PC-3 (cell line): ENCODE data around the gene CMKLR1. TPM values are rescaled to one million over a fixed set of nuclear protein-coding genes. Genes with fewer than 3 reads are reported as not detected.

Experiments
- ATAC-seq: fragments of 200-7000 bp; cut with Tn5 transposase; 2 replicates; pipeline ENCODE4 v1.9.1; 2020; ENCODE audit warnings: mild to moderate bottlenecking, moderate library complexity
- BruUV-seq: library from RNA; stranded (reverse); fragments of 400-500 nt; replicated peaks from 2 replicates; lab custom pipeline; 2021; lab: Mats Ljungman, UMichigan
- CTCF ChIA-PET: fragments of 300-600 bp; sonication (Branson Sonifier 250); formaldehyde crosslinking; loops from one replicate; lab custom pipeline; 2022; ENCODE audit warnings: antibody characterized with exemption; lab: Charles Lee
- POLR2A ChIA-PET: fragments of 300-600 bp; sonication (Branson Sonifier 250); formaldehyde crosslinking; loops from one replicate; lab custom pipeline; 2022; ENCODE audit warnings: antibody characterized with exemption; ENCODE audit not compliant: unreplicated experiment; lab: Charles Lee
- DNase-seq: peaks from one replicate; pipeline ENCODE4 v3.0.0-alpha.2; 2015
- H2AFZ ChIP-seq: fragments of 300-600 bp; sonication (generic); 2 replicates; pipeline ENCODE4 v1.6.0; 2016; ENCODE audit warnings: antibody characterized with exemption, low read length
- H3F3A ChIP-seq: fragments of 300-600 bp; sonication (generic); one replicate; pipeline ENCODE4 v1.6.0; 2017; ENCODE audit warnings: antibody characterized with exemption, low read length, control low read depth, mild to moderate bottlenecking; ENCODE audit not compliant: unreplicated experiment
- H3K27ac ChIP-seq: fragments of 300-600 bp; sonication (generic); 2 replicates; pipeline ENCODE4 v1.5.1; 2016; ENCODE audit warnings: mild to moderate bottlenecking, low read length
- H3K27me3 ChIP-seq: fragments of 300-600 bp; sonication (generic); 2 replicates; pipeline ENCODE4 v1.6.1; 2016; ENCODE audit warnings: low read length, mixed read lengths
- H3K36me3 ChIP-seq: fragments of 300-600 bp; sonication (generic); 2 replicates; pipeline ENCODE4 v1.6.1; 2016; ENCODE audit warnings: low read depth, mixed run types, low read length, mixed read lengths
- H3K4me1 ChIP-seq: fragments of 300-600 bp; sonication (generic); 2 replicates; pipeline ENCODE4 v1.5.1; 2016; ENCODE audit warnings: low read length; ENCODE audit not compliant: insufficient read depth
- H3K4me2 ChIP-seq: fragments of 300-600 bp; sonication (generic); 2 replicates; pipeline ENCODE4 v1.6.0; 2016; ENCODE audit warnings: low read length
- H3K4me3 ChIP-seq: fragments of 300-600 bp; sonication (generic); 2 replicates; pipeline ENCODE4 v1.5.1; 2016; ENCODE audit warnings: mild to moderate bottlenecking, low read length, mixed read lengths
- H3K79me2 ChIP-seq: fragments of 300-600 bp; sonication (generic); 2 replicates; pipeline ENCODE4 v1.6.1; 2017; ENCODE audit warnings: low read length, mixed read lengths
- H3K9ac ChIP-seq: fragments of 300-600 bp; sonication (generic); 2 replicates; pipeline ENCODE4 v1.6.0; 2016; ENCODE audit warnings: mild to moderate bottlenecking, low read length
- H3K9me2 ChIP-seq: fragments of 300-600 bp; sonication (generic); replicated peaks from 2 replicates; pipeline ENCODE4 v1.6.1; 2016; ENCODE audit warnings: mixed run types, low read length, mixed read lengths
- H3K9me3 ChIP-seq: fragments of 300-600 bp; sonication (generic); 2 replicates; pipeline ENCODE4 v1.6.1; 2016; ENCODE audit warnings: low read length, mixed read lengths
- H4K20me1 ChIP-seq: fragments of 300-600 bp; sonication (generic); 2 replicates; pipeline ENCODE4 v1.6.1; 2016; ENCODE audit warnings: low read length, mixed read lengths
- EZH2 ChIP-seq: fragments of 300-600 bp; sonication (generic); IDR thresholded peaks from one replicate; pipeline ENCODE4 v1.6.1; 2017; ENCODE audit warnings: antibody characterized with exemption, mild to moderate bottlenecking, low read length; ENCODE audit not compliant: unreplicated experiment
- EZH2phosphoT487 ChIP-seq: fragments of 300-600 bp; sonication (generic); IDR thresholded peaks from 2 replicates; pipeline ENCODE4 v1.6.1; 2018; ENCODE audit warnings: mild to moderate bottlenecking, antibody characterized with exemption, low read length, borderline replicate concordance
- intact Hi-C: fragments of 100-400 bp; cut with micrococcal nuclease; formaldehyde crosslinking; loops from 2 replicates; pipeline ENCODE4 v1.9.0; 2023
- total RNA-seq: library from RNA; depleted of rRNA; stranded (reverse); fragments of >200 nt; gene quantifications from 2 replicates; pipeline ENCODE4 v1.2.3, GENCODE V29; 2014
- TF ChIP-seq, protein P1 (sequence below): fragments of 300-600 bp; sonication (generic); conservative IDR thresholded peaks from 2 replicates; pipeline ENCODE4 v1.5.1; 2017; ENCODE audit warnings: antibody characterized with exemption, low read depth, mild to moderate bottlenecking, low read length

The CMKLR1 gene
- total RNA-seq, 1 experiment from 2014 or later = not detected

DNA sequence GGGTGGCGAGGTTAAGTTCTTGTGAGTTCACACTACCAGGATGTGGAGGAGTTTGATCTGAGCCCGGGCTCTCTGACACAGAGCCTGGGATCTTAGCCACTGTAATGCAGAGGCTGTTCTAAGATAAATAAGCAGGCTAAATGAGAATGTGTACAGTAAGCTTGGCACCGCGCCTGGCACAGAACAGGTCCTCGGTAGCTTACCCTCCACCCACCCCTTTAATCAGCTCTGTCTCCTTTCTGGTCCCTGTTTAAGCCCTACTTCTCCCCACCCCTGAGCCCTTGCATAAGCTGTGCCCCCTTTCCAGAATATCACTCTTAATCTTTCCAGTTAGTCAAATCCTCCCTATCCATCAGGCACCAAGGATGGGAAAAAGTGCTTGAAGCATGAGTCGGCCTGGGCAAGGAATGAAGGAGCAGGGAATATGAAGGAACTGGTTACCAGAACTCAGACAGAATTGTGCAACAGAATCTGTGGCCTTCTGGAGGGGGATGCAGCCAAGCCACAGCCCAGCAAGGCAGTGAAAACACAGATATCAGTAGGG is 32.8 kb upstream of the CMKLR1 start:
- Histone ChIP-seq H3K4me3 (no peak overlapping the region), H3K27me3 (peaks cover 48% of the 10 kb centered on the region), H3F3A (no peaks in the 10 kb centered on the region), H3K4me1 (no peaks in the 10 kb centered on the region), H3K79me2 (no peaks in the 10 kb centered on the region), H4K20me1 (no peaks in the 10 kb centered on the region), H3K9ac (no peak overlapping the region), H2AFZ (no peak overlapping the region), H3K9me2 (no peaks in the 10 kb centered on the region), H3K36me3 (no peaks in the 10 kb centered on the region), H3K27ac (no peak overlapping the region), H3K4me2 (no peak overlapping the region), H3K9me3 (0 out of 2 replicates have a peak, but pooled peaks cover 12% of the 10 kb centered on the region)
- intact Hi-C loops = no loop called here
- ChIA-PET CTCF (no interaction called here), POLR2A (no interaction called here)
- TF ChIP-seq, protein P1, sequence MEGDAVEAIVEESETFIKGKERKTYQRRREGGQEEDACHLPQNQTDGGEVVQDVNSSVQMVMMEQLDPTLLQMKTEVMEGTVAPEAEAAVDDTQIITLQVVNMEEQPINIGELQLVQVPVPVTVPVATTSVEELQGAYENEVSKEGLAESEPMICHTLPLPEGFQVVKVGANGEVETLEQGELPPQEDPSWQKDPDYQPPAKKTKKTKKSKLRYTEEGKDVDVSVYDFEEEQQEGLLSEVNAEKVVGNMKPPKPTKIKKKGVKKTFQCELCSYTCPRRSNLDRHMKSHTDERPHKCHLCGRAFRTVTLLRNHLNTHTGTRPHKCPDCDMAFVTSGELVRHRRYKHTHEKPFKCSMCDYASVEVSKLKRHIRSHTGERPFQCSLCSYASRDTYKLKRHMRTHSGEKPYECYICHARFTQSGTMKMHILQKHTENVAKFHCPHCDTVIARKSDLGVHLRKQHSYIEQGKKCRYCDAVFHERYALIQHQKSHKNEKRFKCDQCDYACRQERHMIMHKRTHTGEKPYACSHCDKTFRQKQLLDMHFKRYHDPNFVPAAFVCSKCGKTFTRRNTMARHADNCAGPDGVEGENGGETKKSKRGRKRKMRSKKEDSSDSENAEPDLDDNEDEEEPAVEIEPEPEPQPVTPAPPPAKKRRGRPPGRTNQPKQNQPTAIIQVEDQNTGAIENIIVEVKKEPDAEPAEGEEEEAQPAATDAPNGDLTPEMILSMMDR = no peak
- TF ChIP-seq EZH2 = no peak
- no peak for TF ChIP-seq EZH2phosphoT487
- no TSS peak for BruUV-seq
- DNase-seq (no peak), ATAC-seq (no peak)

DNA sequence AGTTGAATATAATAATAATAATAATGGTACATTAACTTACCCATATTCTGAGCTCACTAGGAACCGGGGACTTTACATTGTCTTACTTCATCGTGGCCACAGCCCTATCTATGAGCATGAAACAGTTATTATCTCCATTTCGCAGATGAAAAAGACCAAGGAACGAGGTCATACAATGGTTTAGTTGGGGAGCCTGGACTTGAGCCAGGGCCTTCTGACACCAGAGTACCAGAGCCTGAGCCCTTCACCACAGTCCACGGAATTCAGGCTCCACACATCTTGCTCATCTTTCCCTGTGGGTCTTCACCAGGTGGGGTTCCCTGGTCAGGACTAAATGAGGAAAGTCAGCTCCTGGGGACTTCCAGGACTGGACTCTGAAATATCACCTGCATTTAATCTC is 31.3 kb upstream of the CMKLR1 start:
- DNase-seq (no peak), ATAC-seq (no peak)
- no peaks in the 10 kb centered on the region for H3K36me3 ChIP-seq
- no peak overlapping the region for H3K4me2 ChIP-seq
- no peak overlapping the region for H3K4me3 ChIP-seq
- TF ChIP-seq EZH2phosphoT487 = no peak
- TF ChIP-seq, protein P1 = no peak
- TF ChIP-seq EZH2 = no peak
- no peaks in the 10 kb centered on the region for H3K79me2 ChIP-seq
- no peaks in the 10 kb centered on the region for H3K9me2 ChIP-seq
- intact Hi-C loops = no loop called here
- peaks cover 58% of the 10 kb centered on the region for H3K27me3 ChIP-seq
- CTCF ChIA-PET = no interaction called here
- H3K4me1 ChIP-seq = no peaks in the 10 kb centered on the region
- no peak overlapping the region for H3K27ac ChIP-seq
- POLR2A ChIA-PET = no interaction called here
- H4K20me1 ChIP-seq = no peaks in the 10 kb centered on the region
- BruUV-seq = no TSS peak
- no peaks in the 10 kb centered on the region for H3F3A ChIP-seq
- H3K9me3 ChIP-seq = 0 out of 2 replicates have a peak, but pooled peaks cover 12% of the 10 kb centered on the region
- H2AFZ ChIP-seq = no peak overlapping the region
- no peak overlapping the region for H3K9ac ChIP-seq

DNA sequence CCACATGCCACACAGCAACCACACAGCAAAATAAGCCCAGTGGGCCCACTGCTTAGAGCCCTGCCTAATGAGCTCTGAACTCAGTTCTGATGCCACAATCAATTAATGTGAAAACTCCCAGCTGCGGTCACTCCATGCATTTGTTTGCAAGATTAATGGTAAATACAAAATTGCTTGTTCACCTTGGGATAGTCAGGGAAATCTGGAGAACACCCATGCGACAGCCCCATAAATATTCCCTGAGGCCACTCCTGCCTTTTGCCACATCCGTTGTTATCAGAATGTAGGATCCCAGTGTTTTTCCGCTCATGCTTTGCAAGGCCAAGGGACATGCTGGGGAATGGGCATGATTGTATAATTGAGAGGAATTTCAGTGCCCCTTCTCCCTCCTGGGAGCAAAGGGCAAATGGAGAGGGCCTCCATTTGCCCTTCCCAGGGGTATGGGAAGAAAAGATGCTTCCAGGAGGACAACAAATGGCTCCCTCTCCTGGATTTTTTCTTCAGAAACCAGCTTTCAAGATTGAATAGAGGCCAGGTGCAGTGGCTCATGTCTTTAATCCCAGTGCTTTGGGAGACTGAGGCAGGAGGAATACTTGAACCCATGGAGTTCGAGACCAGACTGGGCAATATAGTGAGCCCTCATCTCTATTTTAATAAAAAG is 30.8 kb upstream of the CMKLR1 start:
- TF ChIP-seq EZH2 (no peak), EZH2phosphoT487 (no peak)
- TF ChIP-seq, protein P1 = no peak
- no TSS peak for BruUV-seq
- Histone ChIP-seq H3K36me3 (no peaks in the 10 kb centered on the region), H3K4me1 (no peaks in the 10 kb centered on the region), H3K9me2 (no peaks in the 10 kb centered on the region), H4K20me1 (no peaks in the 10 kb centered on the region), H2AFZ (no peak overlapping the region), H3F3A (no peaks in the 10 kb centered on the region), H3K27me3 (peaks cover 63% of the 10 kb centered on the region), H3K9ac (no peak overlapping the region), H3K79me2 (no peaks in the 10 kb centered on the region), H3K9me3 (0 out of 2 replicates have a peak, but pooled peaks cover 12% of the 10 kb centered on the region), H3K4me2 (no peak overlapping the region), H3K27ac (no peak overlapping the region), H3K4me3 (no peak overlapping the region)
- POLR2A ChIA-PET = no interaction called here
- intact Hi-C loops = no loop called here
- DNase-seq (no peak), ATAC-seq (no peak)
- CTCF ChIA-PET = no interaction called here
